Heart left ventricle (tissue), 16 donors: ENCODE measurements around the gene STAG1. TPM values are rescaled to one million over a fixed set of nuclear protein-coding genes. Genes with fewer than 3 reads are reported as not detected.

Experiments used
- ATAC-seq, 4 donors: fragments of 200-7000 bp; cut with Tn5 transposase; one replicate each; pipeline ENCODE4 v1.9.1; 2020 to 2022; ENCODE audit warnings: moderate library complexity in 4 of 4, mild to moderate bottlenecking in 3 of 4, moderate number of reproducible peaks in 1 of 4
- DNase-seq, 5 donors: peaks; one replicate each; pipeline ENCODE4 v3.0.0-alpha.2; 2020
- H3K27ac ChIP-seq, 12 donors: fragments of 200-600 bp; sonication (generic) in 4 of 12; one replicate each; pipeline versions ENCODE4 v1.5.0 to v1.8.0; 2016 to 2022; ENCODE audit warnings: mild to moderate bottlenecking in 2 of 12
- H3K27me3 ChIP-seq, 9 donors: fragments of 200-600 bp; sonication (generic) in 2 of 9; one replicate each; pipeline versions ENCODE4 v1.5.1 to v1.8.0; 2016 to 2022; ENCODE audit warnings: mild to moderate bottlenecking in 3 of 9
- H3K36me3 ChIP-seq, 9 donors: fragments of 200-600 bp; sonication (generic) in 2 of 9; one replicate each; pipeline versions ENCODE4 v1.5.0 to v1.8.0; 2018 to 2022; ENCODE audit warnings: mild to moderate bottlenecking in 2 of 9
- H3K4me1 ChIP-seq, 12 donors: fragments of 200-600 bp; sonication (generic) in 4 of 12; one replicate each; pipeline versions ENCODE4 v1.5.0 to v1.8.0; 2016 to 2022; ENCODE audit warnings: mild to moderate bottlenecking in 3 of 12
- H3K4me3 ChIP-seq, 12 donors: fragments of 200-600 bp; sonication (generic) in 4 of 12; one replicate each; pipeline versions ENCODE4 v1.5.0 to v1.8.0; 2017 to 2022; ENCODE audit warnings: mild to moderate bottlenecking in 9 of 12, moderate library complexity in 4 of 12
- H3K9me3 ChIP-seq, 12 donors: fragments of 200-600 bp; sonication (generic) in 4 of 12; one replicate each; pipeline versions ENCODE4 v1.5.0 to v1.8.0; 2016 to 2022; ENCODE audit warnings: mild to moderate bottlenecking in 1 of 12
- CTCF ChIP-seq, 12 donors: fragments of 200-600 bp; sonication (generic) in 4 of 12; IDR thresholded peaks; one replicate each; pipeline versions ENCODE4 v1.5.0 to v1.8.0; 2018 to 2022; ENCODE audit warnings: antibody characterized with exemption in 12 of 12, mild to moderate bottlenecking in 5 of 12
- POLR2A ChIP-seq, 2 donors: fragments of 450-650 bp; IDR thresholded peaks; one replicate each; pipeline ENCODE4 v1.6.1; 2017; ENCODE audit warnings: antibody characterized with exemption in 2 of 2, mild to moderate bottlenecking in 2 of 2, moderate library complexity in 2 of 2
- WGBS, 4 donors: extraction: QIAGEN DNeasy Blood & Tissue Kit in 2 of 4; methylation state at CpG; one replicate each; pipeline versions ENCODE4 v1.1.5 to v1.1.7; 2013 to 2018; 5-methylcytosine and 5-hydroxymethylcytosine counted together
- intact Hi-C, 10 donors: fragments of 100-400 bp; cut with DNase I; formaldehyde crosslinking; loops; one replicate each; pipeline versions ENCODE4 v1.11.1 to v1.14.2; 2022
- polyA plus RNA-seq, 2 donors: library from polyadenylated mRNA; stranded (reverse); fragments of 200-250 nt; gene quantifications; one replicate each; pipeline ENCODE4 v1.2.3, GENCODE V29; 2013
- total RNA-seq, 9 donors: library from RNA; depleted of rRNA in 2 of 9; stranded (reverse); fragments of >200 nt in 2 of 9; fragmentation: NEBNext Ultra II Directional in 3 of 9; extraction: Animal tissue kit (Norgen Biotek cat#: 25700) in 3 of 9; gene quantifications; one replicate each; pipeline versions ENCODE4 v1.1.0 to v1.2.4, GENCODE V29; 2016 to 2023
- donor health status: ischemic (EF 13 %, LVEDD 7.1; RV severe dilation, severe dysfunction).
- donor health status: healthy with polysubstance abuse.
- donor health status: DM: no; HTN: yes; CAD: no.
- donor health status: DM: no; HTN: no; CAD: no.
- donor health status: ischemic (EF 25% LVEDD 6.9; RV normal size, moderate dysfunction).
- donor health status: ischemic (EF 25% LVEDD 5.7; RV mildly dilated, moderate dysfunction).
- donor health status: healthy.
- donor health status: DM: yes; HTN: yes; CAD: no.
- donor health status: ischemic (EF 35%, LVEDD 5.7; RV mildly dilated, moderate dysfunction).
- donor health status: nonischemic (EF 11% LVEDD 7.7; RV severe dilation, severe dysfunction).
- donor health status: DM: yes; HTN: yes; CAD: no.
- donor health status: PGD.
- donor health status: ischemic (EF 29% LVEDD 5.4; RV normal size, mild dysfunction).
- donor health status: nonischemic (EF 23%, LVEDD 6.1; RV moderate dilation, normal function).

Gene STAG1
- total and polyA plus RNA-seq, 11 donors, result 7.2 to 23.4 (median 19.8) TPM

GRCh38 chr3:136463170-136463569 lies 289.0 kb downstream of the STAG1 start:
- no peak for DNase-seq
- ATAC-seq, result no peak
- Histone ChIP-seq H3K27me3 (no peaks in the 10 kb centered on the region), H3K4me1 (no peaks in the 10 kb centered on the region), H3K9me3 (peaks cover 0 to 32% (median 3%) of the 10 kb centered on the region in 12 donors), H3K27ac (no peak overlapping the region), H3K4me3 (no peak overlapping the region), H3K36me3 (peaks cover 0 to 29% (median 15%) of the 10 kb centered on the region in 9 donors)
- intact Hi-C loops, result no loop called here
- TF ChIP-seq CTCF (IDR thresholded peaks at IDR 0.05) (no peak), POLR2A (IDR thresholded peaks at IDR 0.05) (no peak)

GRCh38 chr3:136457793-136458192 lies 294.4 kb downstream of the STAG1 start:
- Histone ChIP-seq H3K27me3 (no peaks in the 10 kb centered on the region), H3K9me3 (peaks cover 0 to 59% (median 36%) of the 10 kb centered on the region in 12 donors), H3K36me3 (peaks cover 0 to 54% (median 17%) of the 10 kb centered on the region in 9 donors), H3K27ac (no peak overlapping the region), H3K4me3 (no peak overlapping the region), H3K4me1 (no peaks in the 10 kb centered on the region)
- ATAC-seq (no peak), DNase-seq (no peak)
- intact Hi-C loops, result no loop called here
- TF ChIP-seq POLR2A (IDR thresholded peaks at IDR 0.05), result no peak
- TF ChIP-seq CTCF (IDR thresholded peaks at IDR 0.05), result no peak
- WGBS, 4 donors, result 96 to 99% (median 98%) methylated on average over 2 of the region's 2 CpGs

- Histone ChIP-seq H3K4me1 (no peaks in the 10 kb centered on the region), H3K36me3 (peaks cover 0 to 61% (median 26%) of the 10 kb centered on the region in 9 donors), H3K27ac (no peak overlapping the region), H3K4me3 (no peak overlapping the region), H3K9me3 (peaks cover 0 to 51% (median 35%) of the 10 kb centered on the region in 12 donors), H3K27me3 (no peaks in the 10 kb centered on the region)
- DNase-seq (no peak), ATAC-seq (no peak)
- intact Hi-C loops, result no loop called here
- no peak for TF ChIP-seq POLR2A (IDR thresholded peaks at IDR 0.05)
- TF ChIP-seq CTCF (IDR thresholded peaks at IDR 0.05), result no peak
- 95 to 99% (median 97%) methylated on average over 2 of the region's 2 CpGs for WGBS, 4 donors
Observed at GRCh38 chr3:136456196-136456595, 296.0 kb downstream of the STAG1 start.

GRCh38 chr3:136444581-136444980 lies 307.6 kb downstream of the STAG1 start:
- H3K27ac ChIP-seq, result no peak overlapping the region
- no peak overlapping the region for H3K4me3 ChIP-seq
- no peaks in the 10 kb centered on the region for H3K9me3 ChIP-seq
- H3K36me3 ChIP-seq, result peaks cover 0 to 46% (median 28%) of the 10 kb centered on the region in 9 donors
- intact Hi-C loops, result no loop called here
- ATAC-seq (no peak), DNase-seq (no peak)
- H3K27me3 ChIP-seq, result no peaks in the 10 kb centered on the region
- TF ChIP-seq CTCF (IDR thresholded peaks at IDR 0.05) (no peak), POLR2A (IDR thresholded peaks at IDR 0.05) (no peak)
- no peaks in the 10 kb centered on the region for H3K4me1 ChIP-seq
- WGBS, 4 donors, result 94 to 97% (median 95%) methylated on average over 3 of the region's 3 CpGs
